Stimulated activated CD4-positive, alpha-beta T cell treated with anti-CD3 and anti-CD28 coated beads, Interleukin-1b, Interleukin-23, amount 100 ng/mL, for 1 hour (primary cell): ENCODE data around the gene ZNF292.
"Not testable (repeated sequence)": the region's sequence is repeated elsewhere in the genome, so short reads cannot be mapped to it uniquely, and the experiment has no call there.

Experiments
- DNase-seq, 2 donors: peaks; one replicate each; pipeline ENCODE4 v3.0.0-alpha.2; 2020; ENCODE audit warnings: low read depth in 2 of 2

ZNF292 gene

GRCh38 chr6:87161299-87161698 is 5.9 kb downstream of the ZNF292 start:
- no peak for DNase-seq

- no peak for DNase-seq
These were observed 8.6 kb downstream of the ZNF292 start for GRCh38 chr6:87164004-87164403.

- DNase-seq = no peak
These were observed 9.1 kb downstream of the ZNF292 start for GRCh38 chr6:87164506-87164905.

- DNase-seq = no peak
These were observed 9.8 kb downstream of the ZNF292 start for GRCh38 chr6:87165185-87165584.

- DNase-seq = no peak
These were observed 16.7 kb downstream of the ZNF292 start for GRCh38 chr6:87171938-87172633.

GRCh38 chr6:87174078-87174579 is 18.8 kb downstream of the ZNF292 start:
- DNase-seq = no peak

GRCh38 chr6:87176493-87176892 is 21.1 kb downstream of the ZNF292 start:
- no peak for DNase-seq

- DNase-seq = no peak
These were observed 24.9 kb downstream of the ZNF292 start for GRCh38 chr6:87180105-87180728.

GRCh38 chr6:87181903-87182302 is 26.5 kb downstream of the ZNF292 start:
- no peak for DNase-seq

GRCh38 chr6:87182321-87182720 is 27.0 kb downstream of the ZNF292 start:
- no peak for DNase-seq

- no peak for DNase-seq
These were observed 27.6 kb downstream of the ZNF292 start for GRCh38 chr6:87182940-87183339.

GRCh38 chr6:87183687-87184086 is 28.3 kb downstream of the ZNF292 start:
- no peak for DNase-seq

- no peak for DNase-seq
These were observed 29.4 kb downstream of the ZNF292 start for GRCh38 chr6:87184762-87185250.

GRCh38 chr6:87196275-87196842 is 41.0 kb downstream of the ZNF292 start:
- DNase-seq = no peak

GRCh38 chr6:87197547-87197946 is 42.2 kb downstream of the ZNF292 start:
- no peak for DNase-seq

GRCh38 chr6:87198022-87198810 is 42.9 kb downstream of the ZNF292 start:
- DNase-seq = not testable (repeated sequence)

GRCh38 chr6:87199787-87200186 is 44.4 kb downstream of the ZNF292 start:
- no peak for DNase-seq

GRCh38 chr6:87200469-87201175 is 45.3 kb downstream of the ZNF292 start:
- DNase-seq = no peak

GRCh38 chr6:87203448-87204023 is 48.2 kb downstream of the ZNF292 start:
- no peak for DNase-seq

- DNase-seq = no peak
These were observed 54.4 kb downstream of the ZNF292 start for GRCh38 chr6:87209812-87210211.

GRCh38 chr6:87210979-87211378 is 55.6 kb downstream of the ZNF292 start:
- DNase-seq = no peak
